ENCODE measurements around the gene HIPK2. TPM values are rescaled to one million over a fixed set of nuclear protein-coding genes. Genes with fewer than 3 reads are reported as not detected.
A peak's percentile ranks its signal among the peaks of the same experiment; 100 is the strongest.

The HIPK2 gene
- total RNA-seq, 2 donors from 2014 or later = 54.4 to 72.7 TPM

- no peak for TF ChIP-seq POLR2A (IDR thresholded peaks at IDR 0.05)
- no peak for TF ChIP-seq POLR2AphosphoS5 (IDR thresholded peaks at IDR 0.05)
- TF ChIP-seq, protein P1, sequence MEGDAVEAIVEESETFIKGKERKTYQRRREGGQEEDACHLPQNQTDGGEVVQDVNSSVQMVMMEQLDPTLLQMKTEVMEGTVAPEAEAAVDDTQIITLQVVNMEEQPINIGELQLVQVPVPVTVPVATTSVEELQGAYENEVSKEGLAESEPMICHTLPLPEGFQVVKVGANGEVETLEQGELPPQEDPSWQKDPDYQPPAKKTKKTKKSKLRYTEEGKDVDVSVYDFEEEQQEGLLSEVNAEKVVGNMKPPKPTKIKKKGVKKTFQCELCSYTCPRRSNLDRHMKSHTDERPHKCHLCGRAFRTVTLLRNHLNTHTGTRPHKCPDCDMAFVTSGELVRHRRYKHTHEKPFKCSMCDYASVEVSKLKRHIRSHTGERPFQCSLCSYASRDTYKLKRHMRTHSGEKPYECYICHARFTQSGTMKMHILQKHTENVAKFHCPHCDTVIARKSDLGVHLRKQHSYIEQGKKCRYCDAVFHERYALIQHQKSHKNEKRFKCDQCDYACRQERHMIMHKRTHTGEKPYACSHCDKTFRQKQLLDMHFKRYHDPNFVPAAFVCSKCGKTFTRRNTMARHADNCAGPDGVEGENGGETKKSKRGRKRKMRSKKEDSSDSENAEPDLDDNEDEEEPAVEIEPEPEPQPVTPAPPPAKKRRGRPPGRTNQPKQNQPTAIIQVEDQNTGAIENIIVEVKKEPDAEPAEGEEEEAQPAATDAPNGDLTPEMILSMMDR (IDR thresholded peaks at IDR 0.05) = no peak
- Histone ChIP-seq H3K9me3 (no peaks in the 10 kb centered on the region), H3K27ac (no peak overlapping the region), H3K4me1 (replicated peaks) (no peaks in the 10 kb centered on the region), H3K4me3 (no peak overlapping the region), H3K36me3 (no peaks in the 10 kb centered on the region), H3K27me3 (replicated peaks; ENCODE audit: insufficient read depth) (peaks cover 8% of the 10 kb centered on the region)
- no peak for DNase-seq (ENCODE audit: low spot score)
- intact Hi-C loops (cut with DNase I) = no loop called here
- 96% methylated on average over 10 of the region's 10 CpGs for WGBS
These were observed 252.6 kb downstream of the HIPK2 start for GRCh38 chr7:139525239-139525638.

DNA sequence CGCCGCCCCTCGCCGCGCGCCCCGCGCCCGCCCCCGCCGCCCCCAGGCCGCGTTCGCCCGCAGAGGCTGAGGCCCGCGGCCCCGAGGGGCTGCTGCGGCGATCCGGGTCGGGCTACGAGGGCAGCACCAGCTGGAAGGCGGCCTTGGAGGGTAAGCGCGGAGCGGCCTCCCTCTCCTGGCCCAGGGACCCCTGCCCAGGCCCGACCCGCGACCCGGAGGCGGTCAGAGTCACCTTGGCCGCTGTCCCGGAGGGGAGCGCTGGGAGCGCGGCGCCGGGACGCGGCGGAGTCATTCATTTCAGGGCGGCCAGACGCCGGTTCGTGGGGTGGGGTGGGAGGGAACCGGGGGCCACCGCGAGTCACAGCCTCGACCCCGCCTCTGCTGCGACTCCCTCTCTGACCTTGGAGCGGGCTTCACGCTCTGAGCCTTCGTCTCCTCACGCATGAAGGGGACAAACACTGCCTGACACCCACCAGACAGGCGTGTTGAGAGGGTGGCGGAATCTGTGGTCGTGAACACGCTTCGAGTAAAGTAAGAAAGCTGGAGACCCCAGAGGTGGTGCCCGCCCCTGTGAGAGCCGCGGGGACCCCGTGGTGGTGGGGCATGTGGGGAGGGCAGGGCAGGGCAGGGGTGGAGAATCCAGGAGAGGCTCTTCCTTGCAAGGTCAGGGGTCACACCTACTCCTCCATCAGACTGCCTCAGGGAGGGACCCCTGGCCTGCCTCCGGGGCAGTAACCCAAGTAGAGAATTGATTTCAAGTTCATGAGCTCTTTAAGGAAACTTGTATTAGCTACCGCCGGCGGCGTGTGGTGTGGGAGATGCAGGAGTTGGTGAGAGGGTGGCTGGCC, 253.6 kb downstream of the HIPK2 start:
- intact Hi-C loops (cut with DNase I) = no loop called here
- Histone ChIP-seq H3K4me3 (no peak overlapping the region), H3K36me3 (no peaks in the 10 kb centered on the region), H3K27ac (no peak overlapping the region), H3K4me1 (replicated peaks) (no peaks in the 10 kb centered on the region), H3K27me3 (replicated peaks; ENCODE audit: insufficient read depth) (peaks cover 8% of the 10 kb centered on the region), H3K9me3 (no peaks in the 10 kb centered on the region)
- DNase-seq (ENCODE audit: low spot score) = no peak
- WGBS = 43% methylated on average over 36 of the region's 70 CpGs
- TF ChIP-seq POLR2A (IDR thresholded peaks at IDR 0.05) (no peak), POLR2AphosphoS5 (IDR thresholded peaks at IDR 0.05) (no peak)
- TF ChIP-seq, protein P1 (IDR thresholded peaks at IDR 0.05) = no peak

DNA sequence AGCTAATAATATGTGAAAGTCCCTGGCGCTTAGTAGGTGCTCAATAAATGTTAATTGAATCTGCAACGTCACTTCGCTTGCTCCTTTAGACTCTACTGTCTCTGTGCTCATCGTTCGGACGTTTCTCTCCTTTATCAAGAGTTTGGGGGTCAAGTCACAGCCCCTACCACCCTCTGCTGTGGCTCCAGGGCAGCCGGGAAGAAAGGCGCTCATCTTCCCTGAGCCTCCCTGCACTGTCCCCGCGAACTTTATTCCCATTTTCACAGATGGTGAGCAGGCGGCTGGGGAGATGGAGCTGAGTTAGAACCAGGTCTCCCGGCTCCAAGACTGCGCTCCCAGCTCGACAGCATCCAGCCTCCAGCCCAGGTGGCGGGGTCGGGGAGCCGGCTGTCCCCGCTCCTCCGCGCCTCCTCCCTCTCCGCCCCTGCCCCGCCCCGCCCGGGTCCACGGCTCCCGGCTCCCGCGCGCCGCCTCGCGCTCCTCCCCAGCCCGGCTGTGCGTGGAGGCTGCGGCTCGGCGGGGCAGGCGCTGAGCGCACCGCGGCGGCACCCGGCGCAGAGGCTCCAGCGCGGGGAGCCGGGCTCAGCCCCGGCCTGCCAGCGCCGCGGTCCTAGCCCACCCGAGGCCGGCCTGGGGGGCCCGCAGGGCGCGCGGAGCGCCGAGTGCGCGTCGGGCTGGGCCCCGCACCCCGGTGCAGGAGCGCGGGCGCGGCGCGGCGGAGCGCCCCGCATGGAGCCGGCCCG, 254.4 kb downstream of the HIPK2 start, which contains the start of gene CLEC2L:
CLEC2L (plus strand) TSS at position 487 of the 743 bp plus-strand sequence; CDS start at position 730, 243 bp downstream.
- TF ChIP-seq POLR2AphosphoS5 (IDR thresholded peaks at IDR 0.05) (no peak), POLR2A (IDR thresholded peaks at IDR 0.05) (no peak)
- TF ChIP-seq, protein P1 (IDR thresholded peaks at IDR 0.05) = no peak
- 6% methylated on average over 15 of the region's 75 CpGs for WGBS
- H3K27ac ChIP-seq = no peak within 1 kb of the TSS

GRCh38 chr7:139522830-139523198, 255.0 kb downstream of the HIPK2 start:
- WGBS = 19% methylated on average over 11 of the region's 11 CpGs
- Histone ChIP-seq H3K36me3 (no peaks in the 10 kb centered on the region), H3K27me3 (replicated peaks; ENCODE audit: insufficient read depth) (peaks cover 8% of the 10 kb centered on the region), H3K27ac (no peak overlapping the region), H3K4me1 (replicated peaks) (no peaks in the 10 kb centered on the region), H3K9me3 (no peaks in the 10 kb centered on the region), H3K4me3 (no peak overlapping the region)
- no peak for DNase-seq (ENCODE audit: low spot score)
- no peak for TF ChIP-seq POLR2AphosphoS5 (IDR thresholded peaks at IDR 0.05)
- TF ChIP-seq, protein P1 (IDR thresholded peaks at IDR 0.05) = no peak
- TF ChIP-seq POLR2A (IDR thresholded peaks at IDR 0.05) = no peak
- intact Hi-C loops (cut with DNase I) = no loop called here

More for the DNA sequence above, 254.4 kb downstream of the HIPK2 start, which contains the start of gene CLEC2L:
- Histone ChIP-seq H3K9me3 (no peaks in the 10 kb centered on the region), H3K4me3 (peak within 1 kb of the TSS in 1 of 2 donors; percentile 23), H3K36me3 (no peaks in the 10 kb centered on the region), H3K4me1 (replicated peaks) (no peaks in the 10 kb centered on the region), H3K27me3 (replicated peaks; ENCODE audit: insufficient read depth) (peaks cover 8% of the 10 kb centered on the region)
- intact Hi-C loops (cut with DNase I) = no loop called here
- no peak for DNase-seq (ENCODE audit: low spot score)
